ENCODE data around the gene BCL2L15.

DNA sequence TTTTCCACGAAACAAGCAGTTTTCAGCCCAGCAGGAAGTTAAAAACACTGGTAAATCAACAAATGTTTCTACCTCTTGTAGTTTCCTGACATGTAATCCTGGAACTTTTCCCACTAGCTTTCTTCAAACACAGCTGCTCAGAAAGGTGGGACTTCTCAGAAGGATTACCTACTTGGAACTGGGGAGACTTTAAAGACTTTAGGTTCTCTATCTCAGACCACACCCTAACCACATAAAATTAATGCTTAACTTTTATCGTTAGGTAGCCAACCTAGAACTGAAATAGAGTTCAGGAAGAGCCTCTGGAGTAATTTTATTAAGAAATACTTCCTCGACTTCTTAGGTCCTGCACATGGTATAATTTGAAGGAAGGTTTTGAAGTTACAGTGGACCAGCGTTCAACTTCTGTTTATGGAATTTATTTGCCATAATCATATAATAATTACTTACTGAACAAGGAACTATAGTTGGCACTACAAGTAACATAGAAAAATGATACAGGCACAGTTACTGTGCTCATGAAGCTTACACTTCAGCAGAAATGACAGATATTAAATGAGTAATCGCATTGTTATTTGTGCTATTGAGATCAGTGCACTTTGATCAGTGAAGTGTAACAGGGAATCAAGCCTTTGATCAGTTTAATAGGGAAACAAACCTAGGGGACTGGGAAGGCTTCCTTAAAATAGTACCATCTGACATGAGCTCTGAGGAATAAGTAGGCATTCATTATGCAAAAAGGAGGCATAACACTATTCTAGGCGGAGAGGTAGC lies at the start of gene BCL2L15:
- TF ChIP-seq, protein P1, sequence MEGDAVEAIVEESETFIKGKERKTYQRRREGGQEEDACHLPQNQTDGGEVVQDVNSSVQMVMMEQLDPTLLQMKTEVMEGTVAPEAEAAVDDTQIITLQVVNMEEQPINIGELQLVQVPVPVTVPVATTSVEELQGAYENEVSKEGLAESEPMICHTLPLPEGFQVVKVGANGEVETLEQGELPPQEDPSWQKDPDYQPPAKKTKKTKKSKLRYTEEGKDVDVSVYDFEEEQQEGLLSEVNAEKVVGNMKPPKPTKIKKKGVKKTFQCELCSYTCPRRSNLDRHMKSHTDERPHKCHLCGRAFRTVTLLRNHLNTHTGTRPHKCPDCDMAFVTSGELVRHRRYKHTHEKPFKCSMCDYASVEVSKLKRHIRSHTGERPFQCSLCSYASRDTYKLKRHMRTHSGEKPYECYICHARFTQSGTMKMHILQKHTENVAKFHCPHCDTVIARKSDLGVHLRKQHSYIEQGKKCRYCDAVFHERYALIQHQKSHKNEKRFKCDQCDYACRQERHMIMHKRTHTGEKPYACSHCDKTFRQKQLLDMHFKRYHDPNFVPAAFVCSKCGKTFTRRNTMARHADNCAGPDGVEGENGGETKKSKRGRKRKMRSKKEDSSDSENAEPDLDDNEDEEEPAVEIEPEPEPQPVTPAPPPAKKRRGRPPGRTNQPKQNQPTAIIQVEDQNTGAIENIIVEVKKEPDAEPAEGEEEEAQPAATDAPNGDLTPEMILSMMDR (IDR thresholded peaks at IDR 0.05) = no peak
- no peak for TF ChIP-seq ZFX (IDR thresholded peaks at IDR 0.05; ENCODE audit: borderline replicate concordance)

Measured in 22Rv1 (cell line).